ENCODE measurements around the gene CLOCK.

DNA sequence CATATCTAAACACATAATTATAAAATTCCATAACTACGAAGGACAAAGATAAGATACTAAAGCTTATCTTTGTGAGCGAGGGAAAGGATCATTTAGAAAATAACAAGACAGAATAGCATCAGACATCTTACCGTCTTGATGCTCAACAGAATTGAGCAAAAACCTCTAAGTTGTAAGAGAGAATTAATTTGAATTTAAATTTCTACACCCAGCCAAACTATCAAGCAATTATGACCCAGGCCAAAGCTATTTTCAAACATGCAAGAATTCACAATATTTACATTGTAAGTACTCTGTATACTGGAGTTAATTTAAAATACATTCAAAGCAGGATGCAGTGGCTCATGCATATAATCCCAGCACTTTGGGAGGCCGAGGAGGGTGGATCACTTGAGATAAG, 16.5 kb downstream of the CLOCK start:
- TF ChIP-seq, protein P1, sequence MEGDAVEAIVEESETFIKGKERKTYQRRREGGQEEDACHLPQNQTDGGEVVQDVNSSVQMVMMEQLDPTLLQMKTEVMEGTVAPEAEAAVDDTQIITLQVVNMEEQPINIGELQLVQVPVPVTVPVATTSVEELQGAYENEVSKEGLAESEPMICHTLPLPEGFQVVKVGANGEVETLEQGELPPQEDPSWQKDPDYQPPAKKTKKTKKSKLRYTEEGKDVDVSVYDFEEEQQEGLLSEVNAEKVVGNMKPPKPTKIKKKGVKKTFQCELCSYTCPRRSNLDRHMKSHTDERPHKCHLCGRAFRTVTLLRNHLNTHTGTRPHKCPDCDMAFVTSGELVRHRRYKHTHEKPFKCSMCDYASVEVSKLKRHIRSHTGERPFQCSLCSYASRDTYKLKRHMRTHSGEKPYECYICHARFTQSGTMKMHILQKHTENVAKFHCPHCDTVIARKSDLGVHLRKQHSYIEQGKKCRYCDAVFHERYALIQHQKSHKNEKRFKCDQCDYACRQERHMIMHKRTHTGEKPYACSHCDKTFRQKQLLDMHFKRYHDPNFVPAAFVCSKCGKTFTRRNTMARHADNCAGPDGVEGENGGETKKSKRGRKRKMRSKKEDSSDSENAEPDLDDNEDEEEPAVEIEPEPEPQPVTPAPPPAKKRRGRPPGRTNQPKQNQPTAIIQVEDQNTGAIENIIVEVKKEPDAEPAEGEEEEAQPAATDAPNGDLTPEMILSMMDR (IDR thresholded peaks at IDR 0.05), result no peak
- TF ChIP-seq POLR2AphosphoS5 (IDR thresholded peaks at IDR 0.05) (no peak), POLR2A (IDR thresholded peaks at IDR 0.05) (no peak)
